Activated CD4-positive, alpha-beta T cell treated with anti-CD3 and anti-CD28 coated beads, Interleukin-2, amount 50 U/mL, for 48 hours (primary cell): ENCODE results near the gene PLAAT4.

Experiments used
- DNase-seq, 2 experiments: peaks; one replicate each; pipeline ENCODE4 v3.0.0-alpha.2; 2020

Gene PLAAT4

GRCh38 chr11:63536669-63537292 lies at the start of gene PLAAT4:
PLAAT4 (plus strand) TSS chr11:63536808; CDS start chr11:63536869, 61 bp downstream.
- DNase-seq: peak; percentile 31 to 41

DNA sequence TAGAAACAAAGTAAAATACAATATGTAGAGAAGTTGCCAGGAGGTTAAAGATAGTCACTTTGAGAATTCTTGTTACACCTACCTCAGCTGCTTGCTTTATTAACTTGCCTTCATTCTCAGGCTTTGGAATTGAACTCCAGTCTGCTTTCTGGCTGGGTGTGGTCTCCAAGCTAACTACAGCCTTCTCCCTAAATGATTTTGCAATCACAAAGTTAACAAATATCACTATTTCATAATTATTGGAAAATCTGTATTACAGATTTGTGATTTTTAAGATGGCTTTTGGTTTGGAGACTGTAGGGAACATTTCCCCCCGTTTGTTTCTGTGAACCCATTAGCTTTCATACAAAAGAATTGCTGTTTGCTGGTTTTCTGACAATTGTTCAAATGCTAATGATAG lies 47.8 kb upstream of the PLAAT4 start:
- DNase-seq: no peak

GRCh38 chr11:63489879-63490278 lies 46.7 kb upstream of the PLAAT4 start:
- no peak for DNase-seq

- peak; percentile 16 to 31 for DNase-seq
Observed at GRCh38 chr11:63490551-63491239, 45.9 kb upstream of the PLAAT4 start, which contains the start of gene PLAAT5. PLAAT5 (minus strand) TSS chr11:63491167; CDS start chr11:63491034, 133 bp downstream.

DNA sequence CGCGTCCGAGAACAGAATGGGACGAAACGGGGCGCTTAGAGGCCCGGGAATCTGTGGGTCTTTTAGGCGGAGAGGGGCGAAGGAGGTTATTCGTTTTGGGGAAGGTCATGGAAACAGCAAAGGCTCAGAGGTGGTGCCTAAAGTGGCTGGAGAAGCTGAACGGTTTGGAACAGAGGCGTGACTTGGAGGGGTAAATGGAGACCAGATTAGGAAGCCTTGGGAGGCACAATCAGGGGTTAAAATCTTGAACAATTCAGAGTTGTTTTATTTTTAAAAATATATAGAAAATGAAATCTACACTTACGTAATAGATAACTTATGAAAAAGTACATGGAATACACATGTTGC lies 45.4 kb upstream of the PLAAT4 start:
- DNase-seq: no peak

DNA sequence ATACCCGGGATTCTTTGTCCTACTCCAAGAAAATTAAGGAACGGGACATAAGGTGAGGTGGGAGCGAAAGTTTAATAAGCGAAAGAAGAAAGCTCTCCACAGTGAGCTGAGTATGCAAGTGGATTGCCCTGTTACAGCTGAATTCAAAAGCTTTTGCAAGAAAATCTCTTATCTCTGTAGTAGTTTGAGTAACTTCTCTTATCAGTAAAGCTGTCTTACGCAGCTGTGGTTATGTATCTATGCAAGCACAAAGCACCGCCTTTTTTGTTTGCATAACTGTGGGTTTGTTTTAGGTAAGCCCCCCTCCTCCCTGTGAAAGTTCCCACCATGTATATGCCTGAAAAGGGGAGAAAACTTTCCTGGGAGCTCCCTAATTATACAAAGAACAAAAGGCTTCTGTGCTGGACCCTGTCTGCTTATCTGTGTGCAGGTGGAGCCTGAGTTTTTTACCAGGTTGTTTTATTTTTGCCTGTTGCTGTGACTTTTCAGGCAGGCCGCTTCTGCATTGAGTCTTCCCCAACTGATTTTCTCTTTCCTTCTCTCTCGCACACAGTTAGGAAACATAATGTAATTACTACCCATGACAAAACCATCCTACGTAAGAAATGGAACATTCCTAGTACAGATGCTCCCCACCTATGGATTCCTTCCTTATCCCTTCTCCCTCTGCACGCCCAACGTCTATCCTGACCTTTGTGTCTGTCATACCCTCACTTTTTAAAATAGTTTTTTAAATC lies 44.8 kb upstream of the PLAAT4 start:
- DNase-seq: no peak

DNA sequence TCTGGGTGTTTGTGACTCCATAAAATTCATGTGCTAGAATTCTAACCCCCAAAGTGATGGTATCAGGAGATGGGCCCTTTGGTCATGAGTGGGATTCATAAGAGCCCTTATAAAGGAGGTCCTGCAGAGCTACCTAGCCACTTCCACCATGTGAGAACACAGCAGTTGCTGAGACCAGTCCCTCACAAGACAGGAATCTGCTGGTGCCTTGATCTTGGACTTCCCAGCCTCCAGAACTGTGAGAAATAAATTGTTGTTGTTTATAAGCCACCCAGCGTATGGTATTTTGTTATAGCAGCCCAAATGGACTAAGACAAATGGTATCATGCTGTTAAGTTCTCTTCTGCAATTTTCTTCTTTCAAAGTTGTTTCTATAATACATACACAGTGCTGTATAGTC lies 44.2 kb upstream of the PLAAT4 start:
- no peak for DNase-seq

DNA sequence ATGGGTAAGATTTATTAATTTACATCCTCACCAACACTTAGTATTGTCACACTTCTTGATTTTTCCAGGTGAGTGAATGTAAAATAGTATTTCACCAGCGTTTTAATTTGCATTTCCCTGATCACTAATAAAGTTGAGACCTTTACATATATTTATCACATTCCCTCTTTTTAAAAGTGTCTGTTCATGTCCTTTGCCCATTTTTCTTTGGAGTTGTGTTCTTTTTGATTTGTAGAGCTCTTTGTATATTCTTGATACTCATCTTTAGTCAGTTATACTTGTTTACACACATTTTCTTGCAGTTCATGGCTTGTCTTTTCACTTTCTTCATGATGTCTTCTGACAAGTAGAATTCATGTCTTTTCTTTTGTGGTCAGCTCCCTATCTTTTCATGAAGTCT lies 43.5 kb upstream of the PLAAT4 start:
- DNase-seq: no peak

DNA sequence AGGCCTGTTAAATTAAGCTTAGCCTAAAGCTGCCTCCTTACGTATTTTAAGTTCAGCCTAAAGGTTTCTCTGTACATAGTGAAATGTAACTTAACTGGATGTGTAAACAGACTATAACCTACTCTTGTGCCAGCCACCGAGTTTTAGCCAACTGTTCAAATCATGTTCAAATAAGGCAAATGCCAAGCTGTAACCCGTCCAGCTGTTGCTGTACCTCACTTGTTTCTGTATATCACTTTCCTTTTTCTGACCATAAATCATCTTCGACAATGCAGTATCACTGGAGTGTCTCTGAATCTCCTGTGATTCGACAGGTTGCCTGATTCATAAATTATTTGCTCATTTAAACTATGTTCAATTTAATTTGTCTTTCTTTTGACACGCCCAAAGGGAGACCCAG lies 41.6 kb upstream of the PLAAT4 start:
- no peak for DNase-seq

GRCh38 chr11:63499874-63500273 lies 36.7 kb upstream of the PLAAT4 start:
- DNase-seq: no peak

DNA sequence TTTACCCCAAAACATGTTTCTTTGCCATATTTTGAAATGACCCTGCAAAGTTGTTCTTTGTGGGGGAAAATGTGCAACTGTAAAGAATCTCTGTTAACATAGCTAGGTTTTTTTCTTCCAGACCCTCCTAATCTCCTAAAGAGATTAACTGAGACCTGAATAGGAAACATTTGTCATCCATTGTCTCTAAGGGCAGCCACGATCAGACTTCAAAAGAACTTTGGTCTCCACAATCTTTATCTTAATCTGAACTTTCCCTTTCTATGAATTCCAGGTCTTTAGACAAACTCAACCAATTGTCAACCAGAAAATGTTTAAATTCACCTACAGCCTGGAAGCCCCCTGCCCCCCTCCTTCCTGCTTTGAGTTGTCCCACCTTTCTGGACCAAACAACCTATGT lies 35.4 kb upstream of the PLAAT4 start:
- no peak for DNase-seq

DNA sequence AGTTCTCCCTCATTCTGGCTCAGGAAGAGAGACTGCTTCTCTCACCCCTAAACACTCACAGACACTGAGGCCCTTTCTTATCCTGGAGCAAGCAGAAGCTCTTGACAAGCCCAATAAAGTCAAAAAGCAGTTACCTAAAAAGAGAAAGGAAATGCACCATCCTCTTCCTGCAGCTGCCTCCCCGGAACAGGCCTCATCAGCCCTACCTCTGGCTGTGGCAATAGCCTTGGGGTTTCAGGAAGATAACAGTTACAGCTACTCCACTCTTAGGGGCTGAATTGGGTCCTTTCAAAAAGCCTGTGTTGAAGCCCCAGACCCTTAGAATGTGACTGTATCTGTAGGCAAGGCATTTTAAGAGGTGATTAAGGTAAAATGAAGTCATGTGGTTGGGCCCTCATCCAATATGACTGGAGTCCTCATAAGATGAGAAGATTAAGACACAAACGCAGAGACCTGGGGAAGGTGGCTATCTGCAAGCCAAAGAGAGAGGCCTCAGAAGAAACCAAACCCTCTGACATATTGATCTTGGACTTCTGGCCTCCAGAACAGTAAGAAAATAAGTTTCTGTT lies 34.3 kb upstream of the PLAAT4 start:
- no peak for DNase-seq

GRCh38 chr11:63503492-63503891 lies 33.1 kb upstream of the PLAAT4 start:
- no peak for DNase-seq

GRCh38 chr11:63504054-63504453 lies 32.6 kb upstream of the PLAAT4 start:
- no peak for DNase-seq

DNA sequence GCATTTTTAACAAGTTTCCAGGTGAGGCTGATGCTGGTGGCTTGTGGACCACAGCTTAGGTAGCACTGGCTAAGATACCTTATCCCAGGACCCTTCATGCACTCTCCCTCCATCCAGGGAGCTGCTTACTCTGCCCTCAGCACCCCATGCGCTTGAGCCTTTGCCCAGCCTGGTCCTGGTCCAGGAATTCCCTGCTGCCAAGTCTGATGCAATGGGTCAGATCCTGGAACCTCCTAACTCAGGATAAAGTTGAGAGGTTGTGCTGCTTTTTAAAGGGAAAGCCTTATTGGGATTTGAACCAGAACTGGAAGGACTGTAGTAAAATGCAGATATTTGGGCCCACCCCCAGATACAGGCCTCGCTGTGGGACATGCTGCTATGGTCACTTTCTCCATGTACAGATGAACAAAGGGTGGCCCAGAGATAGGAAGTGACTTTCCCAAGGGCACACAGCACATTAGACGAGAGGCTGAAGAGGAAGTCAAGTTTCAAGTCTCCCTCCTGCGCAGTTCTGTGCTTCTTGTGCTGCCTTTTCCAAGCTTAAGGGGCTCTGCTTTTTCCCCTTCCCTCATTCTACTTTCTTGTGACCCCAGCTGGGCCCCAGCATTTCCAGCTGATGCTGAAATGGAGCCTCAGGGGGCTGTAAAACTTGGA lies 31.5 kb upstream of the PLAAT4 start:
- DNase-seq: no peak

GRCh38 chr11:63505857-63506528 lies 30.6 kb upstream of the PLAAT4 start, which contains the start of gene LGALS12:
LGALS12 (plus strand) TSS chr11:63506084; CDS start chr11:63506459, 375 bp downstream.
- DNase-seq: no peak

- DNase-seq: no peak
Observed at GRCh38 chr11:63506876-63507275, 29.7 kb upstream of the PLAAT4 start.

GRCh38 chr11:63507511-63507910 lies 29.1 kb upstream of the PLAAT4 start:
- DNase-seq: no peak

DNA sequence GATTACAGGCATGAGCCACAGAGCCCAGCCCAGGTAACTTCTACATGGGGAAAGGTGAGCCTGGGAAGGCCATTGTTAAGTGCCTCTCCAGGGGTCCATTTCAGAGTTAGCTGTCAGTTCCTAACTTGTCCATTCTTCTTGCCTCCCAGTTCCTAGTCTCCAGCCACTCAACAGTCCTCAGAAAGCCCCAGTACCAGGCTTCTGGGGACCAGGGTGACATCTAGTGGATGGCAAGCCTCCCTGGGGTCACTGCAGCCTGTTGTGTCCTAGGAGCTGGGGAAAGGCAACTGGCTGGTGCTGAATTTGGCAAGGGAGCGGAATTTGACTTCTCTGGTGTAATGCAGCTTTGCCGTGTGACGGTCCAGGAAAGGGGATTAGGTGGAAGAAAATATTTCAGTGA lies 28.6 kb upstream of the PLAAT4 start:
- peak; percentile 12 to 23 for DNase-seq

GRCh38 chr11:63508745-63509144 lies 27.9 kb upstream of the PLAAT4 start:
- no peak for DNase-seq

DNA sequence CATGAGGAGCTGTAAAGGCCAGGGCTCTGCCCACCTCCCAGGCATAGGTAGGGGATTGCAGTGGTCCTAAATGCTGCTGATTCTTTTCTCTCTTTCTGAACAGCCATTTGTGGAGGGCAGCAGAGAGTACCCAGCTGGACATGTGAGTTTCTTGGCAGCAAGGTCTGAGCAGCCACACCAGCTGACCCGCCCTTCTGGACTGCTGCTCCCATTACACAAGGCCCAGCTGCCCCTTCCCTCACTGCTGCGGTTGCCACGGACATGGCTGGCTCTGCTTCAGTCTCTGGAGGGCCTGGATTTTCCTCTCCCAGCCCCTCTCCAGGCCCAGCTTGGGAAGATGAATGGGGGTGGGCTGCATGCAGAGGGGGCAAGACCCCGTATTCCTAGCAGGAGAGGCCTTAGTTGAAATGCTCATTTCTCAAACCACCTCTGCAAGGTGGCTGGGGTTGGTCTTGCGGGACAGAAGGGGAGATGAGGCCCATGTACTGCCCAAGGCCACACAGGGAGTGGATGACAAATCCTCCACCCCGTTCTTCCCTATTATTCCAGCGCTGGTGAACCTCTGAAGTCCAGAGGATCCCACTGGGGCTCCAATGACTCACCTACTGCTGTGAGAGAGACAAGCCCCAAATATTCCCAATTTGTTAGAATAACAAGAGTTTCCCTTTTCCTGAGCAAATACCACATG lies 26.1 kb upstream of the PLAAT4 start:
- DNase-seq: no peak
